Suppressor macrophage (primary cell): Measurements from ENCODE around the gene FRMD4A.
A peak's percentile ranks its signal among the peaks of the same experiment; 100 is the strongest.
"Not testable (repeated sequence)": the region's sequence is repeated elsewhere in the genome, so short reads cannot be mapped to it uniquely, and the experiment has no call there.

Experiments
- DNase-seq, 4 experiments: peaks; one replicate each; pipeline ENCODE4 v3.0.0-alpha.2; 2020 to 2022

Gene FRMD4A

DNA sequence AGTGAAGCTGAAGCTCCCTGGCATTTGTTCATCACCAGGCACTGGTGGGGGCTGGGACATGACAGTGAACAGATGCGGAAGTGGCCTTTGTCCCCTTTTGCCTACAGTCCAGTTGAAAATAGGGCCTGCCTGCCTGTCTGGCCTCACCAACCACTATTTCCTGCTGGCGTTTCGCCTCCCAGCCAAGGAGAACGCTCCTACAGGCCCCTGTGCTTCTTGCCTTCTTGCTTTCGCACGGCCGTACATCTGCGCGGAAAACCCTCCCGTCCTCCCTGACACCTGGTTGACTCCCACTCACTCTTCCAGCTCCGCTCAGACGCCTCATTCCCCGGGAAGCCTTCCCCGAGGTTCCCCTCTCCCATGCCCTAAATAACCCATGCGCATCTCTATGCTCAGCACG lies 426.7 kb downstream of the FRMD4A start:
- peak; percentile 22 to 43 (median 38) for DNase-seq

DNA sequence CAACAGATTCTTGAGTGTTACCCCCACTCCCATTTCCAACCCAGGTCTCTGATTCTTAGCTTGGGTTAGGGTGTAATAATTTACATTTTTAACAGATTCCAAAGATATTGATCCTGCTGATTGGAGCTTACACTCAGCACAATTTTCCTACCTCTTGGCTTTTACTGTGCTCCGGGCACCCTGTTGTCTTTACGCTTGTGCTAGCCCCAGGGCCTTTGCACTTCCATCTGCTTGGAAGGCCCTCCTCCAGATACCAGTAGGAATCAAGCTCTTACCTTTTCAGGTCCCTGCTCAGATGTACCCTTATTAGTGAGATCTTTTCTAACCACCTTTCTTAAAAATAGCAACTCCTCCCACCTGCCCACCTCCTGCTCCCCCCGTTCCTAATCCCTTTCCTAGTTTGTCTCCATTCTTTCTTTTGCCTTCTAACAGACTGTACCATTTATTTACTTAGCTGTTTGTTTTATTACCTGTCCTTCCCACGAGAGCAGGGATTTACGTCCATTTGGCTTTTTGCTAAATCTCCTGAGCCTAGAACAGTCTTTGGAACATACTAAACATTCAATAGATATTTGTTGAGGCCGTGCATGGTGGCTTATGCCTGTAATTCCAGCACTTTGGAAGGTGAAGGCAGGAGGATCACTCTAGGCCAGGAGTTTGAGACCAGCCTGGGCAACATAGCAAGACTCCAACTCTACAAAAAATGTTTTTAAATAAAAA lies 427.7 kb downstream of the FRMD4A start:
- no peak for DNase-seq

DNA sequence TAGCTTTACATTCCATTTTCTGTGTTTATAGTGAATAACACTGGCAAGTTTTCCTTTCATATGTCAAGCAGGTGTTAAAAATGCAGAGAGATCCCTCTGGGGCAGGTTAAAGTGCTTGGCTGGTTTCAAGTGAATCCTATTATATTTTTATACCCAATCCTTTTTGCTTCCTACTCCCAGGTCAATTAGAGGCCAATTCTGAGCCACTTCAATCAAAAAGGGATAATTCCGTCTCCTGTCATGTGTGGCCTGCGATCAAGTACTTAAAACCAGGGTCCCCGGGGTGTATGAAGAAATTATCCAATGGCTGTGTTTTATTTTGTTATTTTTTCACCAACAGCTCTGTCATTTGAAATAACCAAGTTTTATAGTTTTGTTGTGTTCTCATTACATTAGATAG lies 430.8 kb downstream of the FRMD4A start:
- DNase-seq: no peak

DNA sequence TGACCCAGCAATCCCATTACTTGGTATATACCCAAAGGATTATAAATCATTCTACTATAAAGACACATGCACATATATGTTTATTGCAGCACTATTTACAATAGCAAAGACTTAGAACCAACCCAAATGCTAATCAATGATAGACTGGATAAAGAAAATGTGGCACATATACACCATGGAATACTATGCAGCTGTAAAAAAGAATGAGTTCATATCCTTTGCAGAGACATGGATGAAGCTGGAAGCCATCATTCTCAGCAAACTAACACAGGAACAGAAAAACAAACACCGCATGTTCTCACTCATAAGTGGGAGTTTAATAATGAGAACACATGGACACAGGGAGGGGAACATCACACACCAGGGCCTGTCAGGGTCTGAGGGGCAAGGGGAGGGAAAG lies 434.6 kb downstream of the FRMD4A start:
- not testable (repeated sequence) for DNase-seq

DNA sequence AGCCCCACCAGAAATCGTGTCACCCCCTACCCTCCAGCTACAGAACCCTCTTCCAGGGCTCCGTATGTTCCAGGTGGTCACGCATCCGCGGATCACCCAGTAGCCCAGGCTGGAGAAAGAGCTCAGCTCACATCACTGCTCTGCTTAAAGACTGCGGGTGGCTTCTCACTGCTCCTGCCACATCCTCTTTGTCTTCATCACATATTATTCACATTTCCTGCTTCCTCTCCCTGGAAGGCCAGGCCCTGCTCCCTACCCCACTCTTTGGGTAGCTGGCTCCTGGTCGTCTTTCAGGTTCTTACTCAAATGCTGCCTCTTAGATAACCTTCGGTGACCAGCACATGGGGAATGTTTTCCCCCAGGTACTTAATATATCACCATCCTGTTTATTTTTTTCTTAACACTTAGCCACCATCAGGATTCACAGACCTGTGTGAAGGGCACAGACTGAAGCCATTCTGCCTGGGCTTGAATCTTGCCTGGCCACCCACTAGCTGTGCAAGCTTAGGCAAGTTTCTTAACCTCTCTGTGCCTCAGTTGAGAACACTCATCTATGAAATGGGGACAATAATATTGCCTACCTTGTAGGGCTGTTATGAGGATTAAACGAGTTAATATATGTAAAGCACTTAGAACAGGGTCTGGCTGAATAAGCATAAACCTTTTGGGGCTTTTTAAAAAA lies 436.2 kb downstream of the FRMD4A start:
- peak in 3 of 4 experiments; percentile 45 to 55 (median 49) for DNase-seq

DNA sequence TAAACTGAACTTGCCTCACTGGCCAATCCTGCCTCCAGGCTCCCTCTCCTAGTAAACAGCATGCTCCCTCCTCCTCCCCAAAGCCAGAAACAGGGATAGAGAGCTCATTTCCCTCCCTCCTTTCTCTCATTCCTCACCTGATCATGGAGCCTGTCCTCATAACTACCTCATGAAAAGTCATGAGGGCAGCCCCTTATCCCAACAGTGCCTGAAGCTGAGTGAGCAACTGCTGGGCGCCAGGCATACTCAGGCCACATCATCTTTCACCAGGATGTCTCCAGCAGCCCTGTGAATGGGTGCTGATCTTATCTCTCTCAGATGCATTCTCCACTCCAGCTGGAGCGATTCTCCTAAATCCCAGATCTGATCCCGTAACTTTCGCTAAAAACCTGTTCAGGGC lies 436.8 kb downstream of the FRMD4A start:
- no peak for DNase-seq

DNA sequence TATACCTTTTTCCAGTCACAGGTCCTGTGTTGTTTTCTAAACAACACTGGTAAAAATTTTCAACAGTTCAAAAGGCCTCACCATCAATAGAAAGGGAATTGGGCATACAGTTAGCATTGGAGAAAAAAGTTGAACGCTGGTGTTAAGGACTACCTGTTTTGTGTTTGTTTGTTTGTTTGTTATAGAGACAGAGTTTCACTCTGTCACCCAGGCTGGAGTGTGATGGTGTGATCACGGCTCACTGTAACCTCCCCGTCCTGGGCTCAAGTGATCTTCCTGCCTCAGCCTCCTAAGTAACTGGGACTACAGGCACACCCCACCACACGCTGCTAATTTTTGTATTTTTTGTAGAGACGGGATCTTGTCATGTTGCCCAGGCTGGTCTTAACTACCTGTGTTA lies 437.9 kb downstream of the FRMD4A start:
- no peak for DNase-seq

DNA sequence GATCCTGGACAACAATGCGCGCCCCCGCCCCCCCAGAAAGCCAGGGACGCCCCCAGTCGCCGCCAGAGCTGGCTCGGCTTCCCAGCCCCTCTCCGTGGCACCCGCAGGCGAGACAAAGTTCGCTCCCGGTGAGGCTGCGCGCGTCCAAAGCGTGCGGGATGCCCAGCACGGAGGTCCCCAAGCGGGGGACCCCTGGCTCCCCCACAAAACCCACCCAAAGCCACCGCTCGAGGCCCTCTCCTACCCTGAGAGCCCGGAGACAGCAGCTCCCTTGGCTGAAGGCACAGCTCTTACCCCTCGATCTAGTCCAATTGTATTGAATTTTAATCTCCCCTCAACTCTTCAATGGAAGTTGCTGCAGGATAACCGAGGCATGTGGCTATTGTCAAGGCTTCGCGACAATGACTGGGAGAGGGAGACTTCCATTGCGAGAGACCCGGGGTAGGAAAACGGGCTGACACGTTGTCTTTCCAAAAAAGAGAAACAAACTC lies 438.7 kb downstream of the FRMD4A start:
- no peak for DNase-seq

DNA sequence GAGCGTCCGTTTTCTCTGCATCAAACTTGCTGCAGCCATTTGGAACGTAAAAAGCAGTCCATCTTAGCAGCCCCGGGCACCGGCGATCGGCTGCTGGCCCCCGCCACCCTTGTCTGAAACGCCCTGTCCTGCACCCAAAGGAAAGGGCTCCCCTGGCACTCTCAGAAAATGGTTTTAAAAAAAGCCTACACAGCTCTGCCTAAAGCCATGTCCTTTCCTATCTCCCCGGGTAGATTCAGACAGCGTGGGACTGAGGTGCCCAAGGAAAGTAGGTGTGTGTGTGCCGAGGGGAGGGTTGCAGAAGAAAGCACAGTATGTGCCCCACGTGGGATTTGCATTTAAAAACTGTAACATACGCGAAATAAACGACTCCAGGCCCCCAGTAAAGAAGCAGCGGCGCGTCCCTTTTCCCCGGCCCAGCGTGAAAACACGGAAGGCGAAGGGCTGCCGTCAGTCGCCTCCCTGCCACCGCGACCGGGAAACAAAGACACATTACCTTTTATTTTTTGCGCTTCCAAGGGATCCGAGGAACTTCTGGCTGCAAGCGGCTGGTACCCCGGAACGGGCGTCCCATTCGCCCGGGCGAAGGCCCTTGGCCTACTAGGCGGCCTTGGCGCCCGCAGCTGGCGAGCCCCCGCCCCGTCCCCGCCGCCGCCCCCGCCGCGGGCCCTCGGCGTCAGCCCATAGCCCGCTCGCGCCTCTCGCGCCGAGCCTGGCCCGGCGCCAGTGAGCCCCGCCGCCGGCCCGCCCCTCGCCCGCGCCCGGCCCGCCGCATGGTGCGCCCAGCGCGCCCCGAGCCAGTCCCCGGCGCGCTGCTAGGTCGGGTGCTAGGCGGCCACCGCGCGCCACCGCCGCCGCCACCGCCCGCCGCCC lies 439.4 kb downstream of the FRMD4A start:
- DNase-seq: peak; percentile 68 to 81 (median 70)

DNA sequence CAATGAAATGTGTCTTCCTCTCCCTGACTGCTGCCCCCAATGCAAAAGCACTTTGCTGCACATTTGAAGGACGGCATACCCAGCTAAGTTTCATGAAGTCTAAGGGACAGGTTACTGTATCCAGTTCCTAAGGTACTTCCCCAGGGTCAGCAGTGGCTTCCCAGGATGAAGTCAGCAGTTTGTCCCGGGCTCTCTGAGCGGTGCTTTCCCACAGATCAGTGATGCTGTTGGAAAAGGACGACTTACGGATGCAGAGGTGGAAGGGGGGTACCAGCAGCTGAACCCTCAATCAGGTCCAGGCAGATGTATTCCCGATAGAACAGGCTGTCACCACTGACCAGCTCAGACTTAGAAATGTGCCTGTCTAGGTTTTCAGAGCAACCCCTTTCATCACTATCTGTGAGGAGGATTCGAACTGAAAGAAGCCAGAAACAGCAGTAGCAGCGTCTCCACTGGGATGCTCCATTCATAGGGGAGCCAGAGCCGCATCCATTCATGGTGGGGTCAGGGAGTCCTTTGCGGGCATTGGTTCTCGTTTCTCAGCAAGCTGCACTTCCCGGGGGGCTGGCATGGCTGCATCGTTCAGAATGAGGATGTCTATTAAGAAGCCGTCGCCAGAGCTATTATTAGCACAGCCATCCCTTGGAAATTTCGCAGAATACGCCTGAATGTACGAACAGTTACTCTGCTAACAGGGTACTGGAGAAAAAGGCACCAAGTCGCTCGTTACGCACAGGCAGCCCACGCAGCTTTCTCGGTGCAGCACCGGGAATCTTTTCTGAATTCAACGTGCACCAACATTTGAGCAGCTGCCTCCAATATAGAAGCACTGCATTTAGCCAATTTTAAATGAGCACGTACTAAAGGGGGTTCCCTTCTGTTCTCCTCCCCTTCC lies 440.2 kb downstream of the FRMD4A start:
- DNase-seq: peak; percentile 71 to 79 (median 73)

DNA sequence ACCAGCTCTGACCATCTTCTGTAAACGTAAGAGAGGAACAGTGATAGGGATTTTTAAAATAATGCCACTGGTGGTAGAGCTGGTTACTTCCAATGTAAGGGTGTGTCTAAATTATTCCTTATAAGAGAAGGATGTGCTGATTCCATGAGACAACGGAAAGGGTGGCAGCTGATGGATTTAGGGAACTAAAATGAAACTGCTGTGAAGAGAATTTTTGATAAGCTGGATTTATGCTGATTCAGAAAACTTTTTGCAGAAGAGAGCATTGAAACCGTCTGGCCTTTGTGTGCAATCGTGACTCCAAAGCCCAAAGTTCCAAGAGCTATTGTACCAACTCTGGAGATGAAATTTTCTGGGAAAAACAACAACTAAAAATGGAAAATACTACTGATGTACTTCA lies 443.0 kb downstream of the FRMD4A start:
- DNase-seq: peak; percentile 63 to 88 (median 77)

DNA sequence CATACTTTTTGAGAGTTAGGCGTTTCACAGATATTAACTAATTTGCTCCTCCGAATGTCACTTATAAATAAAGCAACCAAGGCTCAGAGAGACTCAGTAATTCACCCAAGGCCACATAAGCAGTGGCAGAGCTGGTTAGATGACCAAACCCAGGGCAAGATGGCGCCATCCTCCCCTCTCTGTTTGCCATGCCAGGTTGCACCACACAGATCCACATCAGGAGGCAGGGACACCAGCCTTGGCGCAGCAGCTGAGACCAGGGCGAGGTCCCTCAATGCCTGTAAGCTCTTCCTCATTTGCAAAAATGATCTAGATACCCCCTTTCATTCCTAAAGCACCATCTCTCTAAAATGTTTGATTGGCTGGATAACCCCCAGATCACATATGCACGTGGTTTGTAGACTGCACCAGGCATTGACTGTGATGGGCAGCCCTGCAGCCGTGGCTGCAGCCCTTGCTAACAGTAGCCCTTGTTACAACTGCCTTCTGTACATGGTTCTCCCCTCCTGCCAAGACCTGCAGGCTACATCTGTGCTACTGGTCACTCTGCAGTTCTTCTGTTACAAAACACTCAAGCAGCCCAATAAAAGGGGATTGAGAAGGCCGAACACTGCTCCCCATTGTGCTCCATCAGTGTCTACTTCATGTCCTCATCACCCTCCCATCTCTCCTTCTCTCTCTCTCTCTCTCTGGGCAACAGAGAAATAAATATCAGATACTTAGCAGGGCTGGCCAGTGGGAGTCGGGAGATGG lies 445.3 kb downstream of the FRMD4A start:
- no peak for DNase-seq

DNA sequence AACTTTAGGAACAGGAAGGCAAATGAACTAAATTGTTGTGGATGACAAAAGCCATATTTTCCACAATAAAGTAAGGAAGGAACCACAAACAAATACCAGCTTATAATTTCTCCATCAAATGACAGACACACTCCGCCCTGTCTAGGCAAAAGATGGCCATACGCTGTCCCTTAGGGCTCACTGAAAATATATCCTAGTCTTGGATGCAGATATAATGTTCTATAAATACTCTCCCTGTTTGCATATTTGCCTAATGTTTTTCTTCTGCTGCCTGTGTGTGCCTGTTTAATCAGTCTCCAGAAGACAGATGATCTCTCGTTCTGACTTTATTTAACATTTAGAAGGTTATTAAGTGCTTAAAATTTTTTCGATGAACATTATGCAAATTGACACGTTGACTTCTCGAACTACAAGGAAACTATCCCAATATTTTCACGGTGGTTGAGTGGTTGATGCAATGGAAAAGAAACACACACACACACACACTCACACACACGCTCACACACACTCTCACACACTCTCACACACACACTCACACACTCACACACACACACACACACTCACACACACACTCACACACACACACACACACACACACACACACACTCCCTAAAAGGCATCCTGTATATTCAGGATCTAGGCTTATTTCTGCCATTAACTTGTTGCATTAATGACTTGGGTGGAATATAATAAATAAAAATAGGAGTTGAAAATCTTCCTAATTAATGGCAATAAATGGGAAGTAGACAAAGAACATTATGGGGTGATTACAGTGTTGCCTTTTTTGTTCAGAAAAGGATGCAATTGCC lies 446.9 kb downstream of the FRMD4A start:
- DNase-seq: no peak

DNA sequence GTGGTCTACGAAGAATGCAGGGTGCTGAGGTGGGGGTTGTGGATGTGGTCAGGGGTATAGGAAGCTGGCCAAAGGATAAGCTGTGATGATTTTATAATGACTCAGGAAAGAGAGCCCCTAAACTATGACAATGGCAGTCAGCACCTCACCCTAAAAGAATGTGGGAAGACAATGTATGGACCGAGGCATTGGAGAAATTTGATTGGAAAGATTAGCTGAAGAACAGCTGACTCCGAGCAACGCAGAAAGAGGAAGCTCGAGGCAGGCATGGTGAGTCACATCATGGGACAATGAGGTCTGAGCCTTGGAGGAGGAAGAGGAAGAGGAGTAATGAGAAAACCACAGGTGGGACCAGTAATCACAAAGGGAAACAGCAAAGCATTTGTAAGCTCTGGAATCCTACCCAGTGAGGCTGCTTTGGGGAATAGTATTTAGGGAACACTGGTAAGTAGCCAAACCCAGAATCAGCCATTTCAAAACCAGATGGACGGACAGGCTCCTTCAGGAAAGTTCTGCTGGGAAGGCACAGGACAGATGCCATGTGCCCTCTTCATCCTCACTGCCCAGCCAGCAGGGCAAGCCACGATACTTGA lies 448.5 kb downstream of the FRMD4A start:
- peak; percentile 92 to 98 (median 94) for DNase-seq

DNA sequence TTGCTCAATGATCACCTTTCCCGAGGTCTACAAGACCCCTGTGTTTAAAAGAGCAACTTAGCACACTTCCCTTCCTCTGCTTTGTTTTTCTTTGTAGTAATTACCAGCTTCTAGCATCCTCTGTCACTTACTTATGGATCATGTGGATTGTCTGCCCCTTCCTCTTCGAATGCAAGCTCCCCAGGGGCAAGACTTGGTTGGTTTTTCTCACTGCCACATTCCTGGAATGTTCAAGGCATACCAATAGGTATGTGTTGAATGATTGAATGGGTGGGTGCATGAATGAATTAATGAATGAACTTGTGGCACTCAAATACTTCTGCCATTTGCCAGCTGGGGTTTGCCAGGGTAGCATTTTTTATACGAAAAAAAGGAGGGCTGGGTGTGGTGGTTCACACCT lies 450.0 kb downstream of the FRMD4A start:
- DNase-seq: no peak

DNA sequence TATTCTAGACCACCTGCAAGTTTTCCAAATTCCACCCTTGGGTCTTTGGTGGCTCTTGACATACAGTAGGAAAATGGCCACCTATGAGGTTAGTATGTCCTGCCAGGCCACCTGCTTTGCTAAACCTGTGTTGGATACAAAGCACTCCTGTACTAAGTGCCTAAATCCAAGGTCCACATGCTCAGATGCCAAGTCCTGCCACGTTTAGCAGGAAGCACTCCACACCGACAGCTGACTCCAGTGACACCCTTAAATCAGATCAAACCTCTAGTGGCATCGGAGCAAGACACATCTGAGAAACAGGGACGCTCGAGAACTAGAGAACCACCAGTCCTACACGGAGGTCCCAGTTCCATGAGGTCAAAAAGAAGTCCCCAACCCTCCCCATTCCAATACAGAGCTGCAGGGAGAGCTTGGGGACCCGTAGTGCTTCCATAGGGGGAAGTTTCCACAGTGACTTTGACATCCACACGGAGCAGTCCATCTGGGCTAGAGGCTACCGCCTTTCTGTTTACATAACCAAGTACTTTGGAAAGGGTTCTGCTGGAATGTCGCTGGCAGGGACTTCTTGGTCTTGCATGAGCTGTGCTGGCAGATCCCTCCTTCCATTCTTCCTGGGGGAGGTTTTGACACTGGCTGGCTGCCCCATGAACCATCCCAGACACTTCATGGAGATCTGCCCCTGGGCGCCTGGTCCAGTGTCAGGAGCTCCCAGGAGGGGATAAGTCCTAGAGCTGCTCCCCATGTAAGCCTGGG lies 453.4 kb downstream of the FRMD4A start:
- no peak for DNase-seq

DNA sequence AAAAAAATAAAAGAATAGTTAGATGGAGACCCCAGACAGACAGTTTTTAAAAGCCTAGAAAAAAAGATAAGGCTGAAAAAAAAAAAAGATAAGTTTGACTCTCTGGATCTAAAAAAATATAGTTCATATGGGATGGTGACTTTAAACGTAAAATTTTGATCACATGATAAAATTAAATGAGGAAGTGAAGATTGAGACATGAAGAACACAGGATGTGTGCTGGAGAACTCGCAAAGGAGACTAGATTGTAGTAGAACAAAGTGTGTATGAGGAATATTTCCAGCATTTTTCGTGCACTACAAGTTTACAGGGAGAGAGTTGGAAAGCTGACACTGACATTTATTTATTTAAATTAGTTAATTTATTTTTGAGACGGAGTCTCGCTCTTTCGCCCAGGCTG lies 457.5 kb downstream of the FRMD4A start:
- DNase-seq: peak; percentile 34 to 86 (median 62)

DNA sequence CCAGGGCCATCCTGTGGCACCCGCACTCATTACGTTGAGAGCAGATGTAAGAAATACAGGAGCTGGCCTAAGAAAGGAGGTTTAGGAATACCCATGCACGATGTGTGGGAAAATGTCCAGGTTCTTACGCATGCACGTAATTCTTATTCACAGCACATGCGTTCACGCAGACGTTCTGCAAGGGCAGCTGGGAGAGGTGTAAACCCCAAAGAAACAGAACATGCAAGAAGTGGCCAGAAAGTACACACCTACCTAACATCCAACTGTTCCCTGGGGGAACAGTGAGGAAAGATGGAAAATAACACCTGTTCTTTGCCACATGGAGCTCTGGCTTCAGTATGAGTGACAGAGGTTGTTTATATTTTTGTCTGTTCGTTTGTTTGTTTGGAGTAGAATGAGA lies 458.3 kb downstream of the FRMD4A start:
- no peak for DNase-seq

DNA sequence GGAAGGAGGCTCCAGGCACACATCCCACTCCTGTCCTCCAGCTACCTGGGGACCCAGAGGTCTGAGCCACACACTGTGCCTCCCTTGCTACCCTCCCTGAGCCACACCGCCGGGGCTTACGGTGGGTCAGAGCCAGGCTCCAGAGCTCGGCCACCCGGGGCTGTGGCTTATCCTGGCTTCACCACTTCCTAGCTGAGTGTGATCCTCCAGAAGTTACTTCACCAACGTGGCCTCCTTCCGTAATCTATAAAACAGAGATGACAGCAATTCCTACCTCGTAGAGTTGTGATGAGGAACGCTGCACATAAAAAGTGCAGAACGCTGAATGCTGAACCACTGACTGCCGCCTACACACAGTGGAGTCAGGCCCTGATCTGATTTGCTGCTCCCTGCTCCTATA lies 458.9 kb downstream of the FRMD4A start:
- DNase-seq: peak; percentile 62 to 81 (median 68)
